BLaER1 treated with 17β-estradiol and CSF1 and Interleukin-3, amounts not matched to agents 10 nM and 100 nM (cell line): ENCODE results near the gene NFATC3.
"Not testable (repeated sequence)": the region's sequence is repeated elsewhere in the genome, so short reads cannot be mapped to it uniquely, and the experiment has no call there.

ENCODE experiments used
- H3K27ac ChIP-seq, 11 experiments: shearing (Covaris generic); formaldehyde crosslinking; 2 replicates each; pipeline ENCODE4 v1.8.1; 2022
- H3K27me3 ChIP-seq, 11 experiments: shearing (Covaris generic); formaldehyde crosslinking; 2 replicates each; pipeline ENCODE4 v1.8.1; 2022
- H3K36me3 ChIP-seq, 11 experiments: shearing (Covaris generic); formaldehyde crosslinking; 2 replicates each; pipeline ENCODE4 v1.8.1; 2022
- H3K4me1 ChIP-seq, 10 experiments: shearing (Covaris generic); formaldehyde crosslinking; 2 replicates each; pipeline ENCODE4 v1.8.1; 2022
- H3K4me2 ChIP-seq, 11 experiments: shearing (Covaris generic); formaldehyde crosslinking; 2 replicates each; pipeline ENCODE4 v1.8.1; 2022
- H3K4me3 ChIP-seq, 10 experiments: shearing (Covaris generic); formaldehyde crosslinking; 2 replicates each; pipeline ENCODE4 v1.8.1; 2022
- H3K9ac ChIP-seq, 11 experiments: shearing (Covaris generic); formaldehyde crosslinking; 2 replicates each; pipeline ENCODE4 v1.8.1; 2022
- H3K9me3 ChIP-seq, 11 experiments: shearing (Covaris generic); formaldehyde crosslinking; replicated peaks in 1 of 11; 2 replicates each; pipeline ENCODE4 v1.8.1; 2022
- H4K20me1 ChIP-seq, 11 experiments: shearing (Covaris generic); formaldehyde crosslinking; 2 replicates each; pipeline ENCODE4 v1.8.1; 2022
- Cebpa-rat ChIP-seq, 11 experiments: shearing (Covaris generic); IDR thresholded peaks; 2 replicates each; pipeline ENCODE4 v1.8.1; 2022

Gene NFATC3

DNA sequence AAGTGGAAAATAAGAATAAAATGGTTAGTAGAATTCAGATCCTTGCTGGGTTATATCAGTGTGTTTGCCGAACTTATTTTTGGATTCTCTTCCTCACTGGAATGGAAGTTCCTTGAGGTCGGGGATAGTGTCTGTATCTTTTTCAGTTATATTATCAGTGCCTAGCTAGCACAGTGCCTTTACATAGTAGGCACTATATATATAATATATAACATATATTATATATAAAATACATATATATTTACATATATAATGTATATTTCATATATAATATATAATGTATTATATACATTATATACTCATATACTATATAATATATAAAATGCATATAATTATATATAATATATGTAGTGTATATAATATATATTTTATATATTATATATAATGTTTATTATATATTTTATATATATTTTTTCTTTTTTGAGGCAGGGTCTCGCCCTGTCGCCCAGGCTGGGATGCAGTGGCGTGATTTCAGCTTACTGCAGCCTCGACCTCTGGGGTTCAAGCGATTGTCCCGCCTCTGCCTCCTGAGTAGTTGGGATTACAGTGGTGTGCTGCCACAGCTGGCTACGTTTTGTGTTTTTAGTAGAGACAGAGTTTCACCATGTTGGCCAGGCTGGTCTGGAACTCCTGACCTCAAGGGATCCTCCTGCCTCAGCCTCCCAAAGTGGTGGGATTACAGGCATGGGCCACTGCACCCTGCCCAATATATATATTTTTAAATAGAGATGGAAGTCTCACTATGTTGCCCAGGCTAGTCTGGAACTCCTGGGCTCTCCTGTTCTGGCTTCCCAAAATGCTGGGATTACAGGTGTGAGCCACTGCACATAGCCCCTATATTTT lies 3.2 kb downstream of the NFATC3 start:
- TF ChIP-seq Cebpa-rat (IDR thresholded peaks at IDR 0.05), result no peak
- no peaks in the 10 kb centered on the region for H3K36me3 ChIP-seq
- peak overlapping the region; percentile 79 to 94 (median 89) for H3K4me2 ChIP-seq
- no peaks in the 10 kb centered on the region for H3K9me3 ChIP-seq
- peaks cover 64 to 80% (median 71%) of the 10 kb centered on the region in 10 experiments for H3K4me1 ChIP-seq
- no peaks in the 10 kb centered on the region for H3K27me3 ChIP-seq
- H4K20me1 ChIP-seq, result peaks cover 26 to 74% (median 67%) of the 10 kb centered on the region in 11 experiments; a peak in 20 of 22 replicates
- H3K9ac ChIP-seq, result peak overlapping the region in 5 of 11 experiments; percentile 89 to 98 (median 94); a peak in 6 of 22 replicates
- no peak overlapping the region; a peak in 2 of 22 replicates for H3K27ac ChIP-seq
- H3K4me3 ChIP-seq, result peak overlapping the region in 7 of 10 experiments; percentile 86 to 94 (median 90); a peak in 10 of 20 replicates

- no peaks in the 10 kb centered on the region for H3K9me3 ChIP-seq
- H3K27me3 ChIP-seq, result no peaks in the 10 kb centered on the region
- peaks cover 64 to 80% (median 71%) of the 10 kb centered on the region in 10 experiments for H3K4me1 ChIP-seq
- no peaks in the 10 kb centered on the region for H3K36me3 ChIP-seq
- H3K4me2 ChIP-seq, result peak overlapping the region; percentile 16 to 92 (median 71)
- H4K20me1 ChIP-seq, result peaks cover 33 to 82% (median 74%) of the 10 kb centered on the region in 11 experiments; a peak in 21 of 22 replicates
- peak overlapping the region in 2 of 10 experiments; percentile 11 to 14; a peak in 3 of 20 replicates for H3K4me3 ChIP-seq
- TF ChIP-seq Cebpa-rat (IDR thresholded peaks at IDR 0.05), result no peak
- peak overlapping the region in 2 of 11 experiments; percentile 24 to 54; a peak in 2 of 22 replicates for H3K9ac ChIP-seq
- H3K27ac ChIP-seq, result no peak overlapping the region; a peak in 2 of 22 replicates
Measured at GRCh38 chr16:68089067-68089466, 3.9 kb downstream of the NFATC3 start.

GRCh38 chr16:68090130-68090529 lies 5.0 kb downstream of the NFATC3 start:
- no peaks in the 10 kb centered on the region for H3K36me3 ChIP-seq
- no peak for TF ChIP-seq Cebpa-rat (IDR thresholded peaks at IDR 0.05)
- peak overlapping the region; percentile 38 to 92 (median 71); a peak in 20 of 22 replicates for H3K4me2 ChIP-seq
- no peaks in the 10 kb centered on the region for H3K27me3 ChIP-seq
- peaks cover 57 to 77% (median 73%) of the 10 kb centered on the region in 10 experiments for H3K4me1 ChIP-seq
- no peak overlapping the region; a peak in 2 of 22 replicates for H3K9ac ChIP-seq
- H3K4me3 ChIP-seq, result 0 out of 20 replicates have a peak overlapping the region, but pooled peaks of 3 of the 10 experiments have one; percentile 15 to 25 (median 18)
- peak overlapping the region in 5 of 11 experiments; percentile 6 to 51 (median 45); a peak in 4 of 22 replicates for H3K27ac ChIP-seq
- H3K9me3 ChIP-seq, result no peaks in the 10 kb centered on the region
- H4K20me1 ChIP-seq, result peaks cover 44 to 92% (median 85%) of the 10 kb centered on the region in 11 experiments; a peak in 21 of 22 replicates

- TF ChIP-seq Cebpa-rat (IDR thresholded peaks at IDR 0.05), result no peak
- peaks cover 48 to 96% (median 89%) of the 10 kb centered on the region in 11 experiments; a peak in 21 of 22 replicates for H4K20me1 ChIP-seq
- peak overlapping the region; percentile 58 to 92 (median 71) for H3K4me2 ChIP-seq
- 0 out of 22 replicates have a peak, but pooled peaks cover 0 to 2% (median 0%) of the 10 kb centered on the region in 11 experiments for H3K36me3 ChIP-seq
- no peaks in the 10 kb centered on the region for H3K9me3 ChIP-seq
- no peaks in the 10 kb centered on the region for H3K27me3 ChIP-seq
- peak overlapping the region in 3 of 10 experiments; percentile 18 to 25 (median 18); a peak in 5 of 20 replicates for H3K4me3 ChIP-seq
- H3K27ac ChIP-seq, result peak overlapping the region in 10 of 11 experiments; percentile 4 to 51 (median 34); a peak in 15 of 22 replicates
- H3K4me1 ChIP-seq, result peaks cover 60 to 81% (median 73%) of the 10 kb centered on the region in 10 experiments
- H3K9ac ChIP-seq, result peak overlapping the region in 3 of 11 experiments; percentile 5 to 32 (median 6); a peak in 6 of 22 replicates
Measured at GRCh38 chr16:68090533-68090932, 5.4 kb downstream of the NFATC3 start.

- H3K27me3 ChIP-seq, result no peaks in the 10 kb centered on the region
- no peaks in the 10 kb centered on the region for H3K9me3 ChIP-seq
- 0 out of 22 replicates have a peak, but pooled peaks cover 0 to 5% (median 0%) of the 10 kb centered on the region in 11 experiments for H3K36me3 ChIP-seq
- peaks cover 58 to 100% (median 96%) of the 10 kb centered on the region in 11 experiments; a peak in 21 of 22 replicates for H4K20me1 ChIP-seq
- H3K9ac ChIP-seq, result peak overlapping the region in 1 of 11 experiments; percentile 32; a peak in 1 of 22 replicates
- peaks cover 60 to 89% (median 72%) of the 10 kb centered on the region in 10 experiments for H3K4me1 ChIP-seq
- no peak for TF ChIP-seq Cebpa-rat (IDR thresholded peaks at IDR 0.05)
- H3K4me3 ChIP-seq, result peak overlapping the region in 1 of 10 experiments; percentile 18; a peak in 1 of 20 replicates
- peak overlapping the region; percentile 62 to 92 (median 71) for H3K4me2 ChIP-seq
- peak overlapping the region in 4 of 11 experiments; percentile 29 to 51 (median 44); a peak in 6 of 22 replicates for H3K27ac ChIP-seq
Measured at GRCh38 chr16:68091380-68092261, 6.5 kb downstream of the NFATC3 start.

- Histone ChIP-seq H4K20me1 (peaks cover 65 to 100% (median 96%) of the 10 kb centered on the region in 11 experiments; a peak in 21 of 22 replicates), H3K4me1 (peaks cover 59 to 95% (median 67%) of the 10 kb centered on the region in 10 experiments), H3K4me2 (peak overlapping the region; percentile 14 to 92 (median 71); a peak in 18 of 22 replicates), H3K27ac (peak overlapping the region in 1 of 11 experiments; percentile 51; a peak in 1 of 22 replicates)
- H3K9me3 ChIP-seq, H3K27me3 ChIP-seq, H3K36me3 ChIP-seq, H3K4me3 ChIP-seq, H3K9ac ChIP-seq: not testable (repeated sequence)
Measured at GRCh38 chr16:68092275-68092674, 7.1 kb downstream of the NFATC3 start.

- H3K4me1 ChIP-seq, result peaks cover 44 to 86% (median 51%) of the 10 kb centered on the region in 10 experiments
- H3K9ac ChIP-seq, result no peak overlapping the region
- H3K27me3 ChIP-seq, result no peaks in the 10 kb centered on the region
- H3K4me2 ChIP-seq, result peak overlapping the region in 9 of 11 experiments; percentile 9 to 91 (median 36); a peak in 12 of 22 replicates
- peaks cover 6 to 12% (median 9%) of the 10 kb centered on the region in 11 experiments; a peak in 18 of 22 replicates for H3K36me3 ChIP-seq
- no peak overlapping the region for H3K4me3 ChIP-seq
- no peak overlapping the region for H3K27ac ChIP-seq
- TF ChIP-seq Cebpa-rat (IDR thresholded peaks at IDR 0.05), result no peak
- peaks cover 69 to 100% (median 98%) of the 10 kb centered on the region in 11 experiments for H4K20me1 ChIP-seq
- no peaks in the 10 kb centered on the region for H3K9me3 ChIP-seq
Measured at GRCh38 chr16:68093816-68094613, 8.8 kb downstream of the NFATC3 start.
